Esophagus squamous epithelium (tissue), 5 donors: ENCODE data around the gene TCF12. TPM values are rescaled to one million over a fixed set of nuclear protein-coding genes. Genes with fewer than 3 reads are reported as not detected.

Source experiments
- DNase-seq: peaks from one replicate; lab custom pipeline; 2025; lab: John Stamatoyannopoulos, UW
- H3K27ac ChIP-seq, 4 donors: fragments of 200-600 bp; sonication (generic); one replicate each; pipeline ENCODE4 v1.5.1; 2016 to 2019; ENCODE audit warnings: mild to moderate bottlenecking in 1 of 4
- H3K27me3 ChIP-seq, 4 donors: fragments of 200-600 bp; sonication (generic); 1 replicate in 3 of 4; 2 replicates in 1 of 4; pipeline versions ENCODE4 v1.5.1 to v1.6.0; 2017 to 2021; ENCODE audit warnings: antibody characterized with exemption in 1 of 4
- H3K36me3 ChIP-seq, 3 donors: fragments of 200-600 bp; sonication (generic); one replicate each; pipeline ENCODE4 v1.5.1; 2016 to 2019
- H3K4me1 ChIP-seq, 3 donors: fragments of 200-600 bp; sonication (generic); one replicate each; pipeline ENCODE4 v1.5.1; 2017 to 2019
- H3K4me3 ChIP-seq, 4 donors: fragments of 200-600 bp; sonication (generic); 1 replicate in 3 of 4; 2 replicates in 1 of 4; pipeline ENCODE4 v1.5.1; 2016 to 2019; ENCODE audit warnings: mild to moderate bottlenecking in 2 of 4, moderate library complexity in 1 of 4
- H3K9me3 ChIP-seq, 3 donors: fragments of 200-600 bp; sonication (generic); one replicate each; pipeline ENCODE4 v1.5.1; 2016 to 2019
- POLR2A ChIP-seq, 4 donors: fragments of 450-650 bp; IDR thresholded peaks; one replicate each; pipeline ENCODE4 v1.6.1; 2017; ENCODE audit warnings: antibody characterized with exemption in 4 of 4, mild to moderate bottlenecking in 4 of 4, moderate library complexity in 3 of 4
- WGBS, 2 donors: methylation state at CpG; one replicate each; pipeline ENCODE4 v1.1.5; 2018; 5-methylcytosine and 5-hydroxymethylcytosine counted together
- intact Hi-C: fragments of 100-400 bp; cut with DNase I; formaldehyde crosslinking; loops from one replicate; pipeline ENCODE4 v1.15.0; 2022
- total RNA-seq, 4 donors: library from RNA; depleted of rRNA; stranded (reverse); fragments of >200 nt; gene quantifications; one replicate each; pipeline ENCODE4 v1.1.0, GENCODE V29; 2016
- TF ChIP-seq, protein P1 (sequence below), 6 experiments: fragments of 450-650 bp in 4 of 6; fragments of 200-600 bp in 2 of 6; sonication (generic) in 2 of 6; IDR thresholded peaks; one replicate each; pipeline ENCODE4 v1.5.1; 2016 to 2019; ENCODE audit warnings: antibody characterized with exemption in 6 of 6, mild to moderate bottlenecking in 4 of 6, moderate library complexity in 4 of 6
- donor health status: DM: yes; HTN: yes; CAD: no.

The TCF12 gene
- total RNA-seq, 4 donors from 2014 or later, result 28.5 to 90.4 (median 51.3) TPM

DNA sequence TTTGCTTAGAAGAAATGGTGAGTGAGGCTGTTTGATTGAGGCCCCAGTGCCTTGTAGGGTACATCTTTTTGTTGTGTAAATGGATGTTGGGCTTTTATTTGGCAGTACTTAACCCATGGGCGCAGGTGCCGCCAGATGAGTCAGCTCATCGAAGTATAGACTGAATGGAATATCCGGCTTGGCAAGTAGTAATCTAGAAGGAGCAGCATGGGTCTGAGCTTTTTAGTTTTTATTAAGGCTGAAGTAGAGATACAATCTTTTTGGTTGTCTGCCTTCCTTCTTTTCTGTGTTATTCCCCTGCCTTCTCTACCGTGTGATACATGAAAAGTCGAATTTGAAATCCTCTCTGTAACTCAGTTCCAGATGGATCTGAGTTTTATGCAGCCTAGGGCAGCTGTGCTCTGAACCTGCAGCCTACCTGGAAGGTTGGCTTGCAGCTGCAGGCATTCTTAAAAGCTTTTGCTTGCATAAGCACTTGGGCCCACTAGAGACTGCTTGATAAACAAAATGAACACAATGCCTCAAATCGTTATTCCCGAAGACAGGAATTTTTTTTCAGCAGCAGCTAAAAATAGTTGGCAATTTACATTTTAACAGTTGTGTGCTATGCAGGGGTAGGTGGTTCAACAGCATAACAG, 280.3 kb downstream of the TCF12 start:
- no peaks in the 10 kb centered on the region for H3K9me3 ChIP-seq
- H3K36me3 ChIP-seq, result peaks cover 0 to 11% (median 0%) of the 10 kb centered on the region in 3 donors
- no peaks in the 10 kb centered on the region for H3K27me3 ChIP-seq
- WGBS, 2 donors, result 20 to 26% methylated on average over 8 of the region's 8 CpGs
- H3K4me3 ChIP-seq, result no peak overlapping the region
- H3K4me1 ChIP-seq, result peaks cover 6 to 22% (median 7%) of the 10 kb centered on the region in 3 donors
- no peak overlapping the region for H3K27ac ChIP-seq
- intact Hi-C loops, result no loop called here
- DNase-seq, result no peak
- no peak for TF ChIP-seq POLR2A (IDR thresholded peaks at IDR 0.05)
- TF ChIP-seq, protein P1, sequence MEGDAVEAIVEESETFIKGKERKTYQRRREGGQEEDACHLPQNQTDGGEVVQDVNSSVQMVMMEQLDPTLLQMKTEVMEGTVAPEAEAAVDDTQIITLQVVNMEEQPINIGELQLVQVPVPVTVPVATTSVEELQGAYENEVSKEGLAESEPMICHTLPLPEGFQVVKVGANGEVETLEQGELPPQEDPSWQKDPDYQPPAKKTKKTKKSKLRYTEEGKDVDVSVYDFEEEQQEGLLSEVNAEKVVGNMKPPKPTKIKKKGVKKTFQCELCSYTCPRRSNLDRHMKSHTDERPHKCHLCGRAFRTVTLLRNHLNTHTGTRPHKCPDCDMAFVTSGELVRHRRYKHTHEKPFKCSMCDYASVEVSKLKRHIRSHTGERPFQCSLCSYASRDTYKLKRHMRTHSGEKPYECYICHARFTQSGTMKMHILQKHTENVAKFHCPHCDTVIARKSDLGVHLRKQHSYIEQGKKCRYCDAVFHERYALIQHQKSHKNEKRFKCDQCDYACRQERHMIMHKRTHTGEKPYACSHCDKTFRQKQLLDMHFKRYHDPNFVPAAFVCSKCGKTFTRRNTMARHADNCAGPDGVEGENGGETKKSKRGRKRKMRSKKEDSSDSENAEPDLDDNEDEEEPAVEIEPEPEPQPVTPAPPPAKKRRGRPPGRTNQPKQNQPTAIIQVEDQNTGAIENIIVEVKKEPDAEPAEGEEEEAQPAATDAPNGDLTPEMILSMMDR (IDR thresholded peaks at IDR 0.05), result no peak

DNA sequence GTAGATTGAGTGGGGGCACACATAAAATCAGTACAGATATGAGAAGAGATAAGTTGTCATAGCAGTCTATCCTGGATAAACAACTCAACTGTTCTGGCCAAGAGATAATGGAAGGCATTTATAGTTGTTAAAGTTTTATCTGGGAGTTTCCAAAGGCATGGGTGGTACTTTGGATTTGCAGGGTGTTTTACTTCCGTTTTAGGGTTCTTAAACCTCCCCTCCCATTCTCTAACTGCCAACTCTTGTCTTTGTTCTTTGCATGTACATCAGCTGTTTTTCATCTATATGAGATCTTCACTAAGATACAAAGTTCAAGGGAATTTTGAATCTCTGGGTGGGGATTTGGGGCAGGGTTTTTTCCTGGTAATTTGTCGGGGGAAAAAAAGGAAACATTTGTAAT, 283.1 kb downstream of the TCF12 start:
- intact Hi-C loops, result no loop called here
- Histone ChIP-seq H3K4me3 (no peak overlapping the region), H3K36me3 (no peaks in the 10 kb centered on the region), H3K27ac (no peak overlapping the region), H3K9me3 (no peaks in the 10 kb centered on the region), H3K27me3 (no peaks in the 10 kb centered on the region), H3K4me1 (peaks cover 6 to 32% (median 7%) of the 10 kb centered on the region in 3 donors)
- no peak for TF ChIP-seq POLR2A (IDR thresholded peaks at IDR 0.05)
- TF ChIP-seq, protein P1 (IDR thresholded peaks at IDR 0.05), result no peak
- 74 to 81% methylated on average over 2 of the region's 2 CpGs for WGBS, 2 donors
- no peak for DNase-seq

DNA sequence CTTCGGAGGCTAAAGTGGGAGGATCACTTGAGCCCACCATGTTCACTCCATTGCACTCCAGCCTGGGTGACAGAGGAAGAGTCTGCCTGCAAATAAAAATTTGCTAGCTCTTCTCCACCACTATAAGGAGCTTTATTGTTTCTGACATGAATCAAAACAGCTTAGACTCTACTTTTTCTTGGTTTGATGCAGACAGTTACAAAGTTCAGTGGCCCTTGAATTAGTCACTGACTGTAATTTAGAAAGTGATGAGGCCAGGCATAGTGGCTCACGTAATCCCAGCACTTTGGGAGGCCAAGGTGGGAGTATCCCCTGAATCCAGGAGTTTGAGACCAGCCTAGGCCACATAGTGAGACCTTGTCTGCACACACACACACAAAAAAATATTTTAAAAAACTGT, 285.5 kb downstream of the TCF12 start:
- DNase-seq, result no peak
- WGBS, 2 donors, result 89 to 100% methylated on average over 1 to 2 of the region's 2 CpGs
- TF ChIP-seq, protein P1 (IDR thresholded peaks at IDR 0.05), result no peak
- no peak for TF ChIP-seq POLR2A (IDR thresholded peaks at IDR 0.05)
- H3K36me3 ChIP-seq, result no peaks in the 10 kb centered on the region
- no peaks in the 10 kb centered on the region for H3K9me3 ChIP-seq
- intact Hi-C loops, result no loop called here
- no peak overlapping the region for H3K4me3 ChIP-seq
- no peak overlapping the region for H3K27ac ChIP-seq
- H3K27me3 ChIP-seq, result no peaks in the 10 kb centered on the region
- H3K4me1 ChIP-seq, result peaks cover 2 to 21% (median 3%) of the 10 kb centered on the region in 3 donors

DNA sequence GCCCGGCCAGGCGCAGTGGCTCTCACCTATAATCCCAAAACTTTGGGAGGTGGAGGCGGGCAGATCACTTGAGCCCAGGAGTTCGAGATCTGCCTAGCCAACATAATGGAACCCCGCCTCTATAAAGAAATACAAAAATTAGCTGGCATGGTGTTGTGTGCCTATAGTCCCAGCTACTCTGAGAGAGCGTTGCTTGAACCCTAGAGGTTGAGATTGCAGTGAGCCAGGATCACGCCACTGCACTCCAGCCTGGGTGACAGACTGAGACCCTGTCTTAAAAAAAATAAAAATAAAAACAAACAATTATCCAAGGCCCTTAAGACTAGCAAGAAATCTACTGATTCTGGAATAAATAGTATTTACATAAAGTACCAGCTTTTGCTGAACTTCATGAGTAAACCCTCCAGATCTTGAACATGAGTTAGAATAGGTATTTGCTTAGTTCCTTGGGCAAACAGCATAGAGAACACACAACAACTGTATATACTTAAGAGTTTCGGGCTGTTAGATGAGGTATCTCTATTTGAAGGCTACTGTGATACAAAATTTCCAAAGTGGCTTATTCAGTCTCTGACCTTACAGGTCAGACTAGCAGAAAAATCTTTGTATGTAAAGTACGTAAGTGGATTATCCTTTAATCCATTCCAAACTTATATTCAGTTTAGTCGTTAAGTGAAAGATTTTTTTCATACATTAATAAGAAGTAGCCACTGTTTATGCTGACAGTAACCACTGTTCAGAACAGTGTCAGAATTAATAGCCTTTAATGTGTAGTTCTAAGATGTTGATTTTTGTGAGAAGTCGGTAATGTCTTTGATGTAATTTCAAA, 286.8 kb downstream of the TCF12 start:
- TF ChIP-seq, protein P1 (IDR thresholded peaks at IDR 0.05), result no peak
- no peak for TF ChIP-seq POLR2A (IDR thresholded peaks at IDR 0.05)
- H3K9me3 ChIP-seq, result no peaks in the 10 kb centered on the region
- no peak overlapping the region for H3K4me3 ChIP-seq
- peaks cover 0 to 10% (median 0%) of the 10 kb centered on the region in 3 donors for H3K4me1 ChIP-seq
- no peaks in the 10 kb centered on the region for H3K27me3 ChIP-seq
- DNase-seq, result no peak
- 79 to 80% methylated on average over 10 to 11 of the region's 11 CpGs for WGBS, 2 donors
- H3K36me3 ChIP-seq, result no peaks in the 10 kb centered on the region
- no peak overlapping the region for H3K27ac ChIP-seq
- intact Hi-C loops, result no loop called here

DNA sequence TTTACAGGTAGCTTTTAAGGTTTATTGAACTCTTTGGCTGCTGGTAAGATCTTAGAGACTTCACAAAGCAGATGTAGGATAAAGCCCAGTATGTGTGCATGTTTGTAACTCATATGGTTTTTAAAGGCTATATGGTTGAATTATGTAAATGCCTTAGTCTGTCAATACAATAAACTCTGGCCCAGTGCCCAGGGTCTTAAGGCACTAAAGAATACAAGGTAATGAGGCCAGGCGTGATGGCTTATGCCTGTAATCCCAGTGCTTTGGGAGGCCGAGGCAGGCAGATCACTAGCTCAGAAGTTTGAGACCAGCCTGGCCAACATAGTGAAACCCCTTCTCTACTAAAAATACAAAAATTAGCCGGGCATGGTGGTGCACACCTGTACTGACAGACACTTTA, 287.6 kb downstream of the TCF12 start:
- H3K4me3 ChIP-seq, result no peak overlapping the region
- peaks cover 0 to 10% (median 0%) of the 10 kb centered on the region in 3 donors for H3K4me1 ChIP-seq
- no peak for DNase-seq
- WGBS, 2 donors, result 76 to 81% methylated on average over 3 of the region's 3 CpGs
- H3K36me3 ChIP-seq, result no peaks in the 10 kb centered on the region
- H3K27ac ChIP-seq, result no peak overlapping the region
- intact Hi-C loops, result no loop called here
- TF ChIP-seq, protein P1 (IDR thresholded peaks at IDR 0.05), result no peak
- TF ChIP-seq POLR2A (IDR thresholded peaks at IDR 0.05), result no peak
- H3K9me3 ChIP-seq, result no peaks in the 10 kb centered on the region
- no peaks in the 10 kb centered on the region for H3K27me3 ChIP-seq
